ENCODE results near the gene ALDH1A3.

Gene ALDH1A3

GRCh38 chr15:100918690-100919480 lies 39.3 kb downstream of the ALDH1A3 start, which contains the start of gene LRRK1:
LRRK1 (plus strand) TSS chr15:100919357; CDS start chr15:100924633, 5,276 bp downstream.
- TF ChIP-seq, protein P1, sequence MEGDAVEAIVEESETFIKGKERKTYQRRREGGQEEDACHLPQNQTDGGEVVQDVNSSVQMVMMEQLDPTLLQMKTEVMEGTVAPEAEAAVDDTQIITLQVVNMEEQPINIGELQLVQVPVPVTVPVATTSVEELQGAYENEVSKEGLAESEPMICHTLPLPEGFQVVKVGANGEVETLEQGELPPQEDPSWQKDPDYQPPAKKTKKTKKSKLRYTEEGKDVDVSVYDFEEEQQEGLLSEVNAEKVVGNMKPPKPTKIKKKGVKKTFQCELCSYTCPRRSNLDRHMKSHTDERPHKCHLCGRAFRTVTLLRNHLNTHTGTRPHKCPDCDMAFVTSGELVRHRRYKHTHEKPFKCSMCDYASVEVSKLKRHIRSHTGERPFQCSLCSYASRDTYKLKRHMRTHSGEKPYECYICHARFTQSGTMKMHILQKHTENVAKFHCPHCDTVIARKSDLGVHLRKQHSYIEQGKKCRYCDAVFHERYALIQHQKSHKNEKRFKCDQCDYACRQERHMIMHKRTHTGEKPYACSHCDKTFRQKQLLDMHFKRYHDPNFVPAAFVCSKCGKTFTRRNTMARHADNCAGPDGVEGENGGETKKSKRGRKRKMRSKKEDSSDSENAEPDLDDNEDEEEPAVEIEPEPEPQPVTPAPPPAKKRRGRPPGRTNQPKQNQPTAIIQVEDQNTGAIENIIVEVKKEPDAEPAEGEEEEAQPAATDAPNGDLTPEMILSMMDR (IDR thresholded peaks at IDR 0.05; ENCODE audit: unreplicated experiment in 3 of 3) = no peak

GRCh38 chr15:100919481-100920405 lies 40.1 kb downstream of the ALDH1A3 start:
- H3K4me3 Mint-ChIP-seq = peak overlapping the region; percentile 41 to 74 (median 61)
- H3K9me3 Mint-ChIP-seq = no peaks in the 10 kb centered on the region
- H3K27me3 Mint-ChIP-seq (ENCODE audit: low read depth) = peaks cover 90% of the 10 kb centered on the region
- TF ChIP-seq, protein P1 (IDR thresholded peaks at IDR 0.05; ENCODE audit: unreplicated experiment in 3 of 3) = no peak
- H3K4me1 Mint-ChIP-seq = peaks cover 11% of the 10 kb centered on the region
- H3K27ac Mint-ChIP-seq = no peak overlapping the region
- no peaks in the 10 kb centered on the region for H3K36me3 Mint-ChIP-seq (ENCODE audit: low read depth)

More at GRCh38 chr15:100918690-100919480, 39.3 kb downstream of the ALDH1A3 start, which contains the start of gene LRRK1:
- H3K27ac Mint-ChIP-seq = peak within 1 kb of the TSS in 2 of 3 experiments; percentile 13 to 30
- peak within 1 kb of the TSS; percentile 80 to 88 (median 83) for H3K4me3 Mint-ChIP-seq
- H3K4me1 Mint-ChIP-seq = peaks cover 11% of the 10 kb centered on the region
- H3K27me3 Mint-ChIP-seq (ENCODE audit: low read depth) = peaks cover 89% of the 10 kb centered on the region
- H3K9me3 Mint-ChIP-seq = peaks cover 4% of the 10 kb centered on the region
- H3K36me3 Mint-ChIP-seq (ENCODE audit: low read depth) = no peaks in the 10 kb centered on the region

DNA sequence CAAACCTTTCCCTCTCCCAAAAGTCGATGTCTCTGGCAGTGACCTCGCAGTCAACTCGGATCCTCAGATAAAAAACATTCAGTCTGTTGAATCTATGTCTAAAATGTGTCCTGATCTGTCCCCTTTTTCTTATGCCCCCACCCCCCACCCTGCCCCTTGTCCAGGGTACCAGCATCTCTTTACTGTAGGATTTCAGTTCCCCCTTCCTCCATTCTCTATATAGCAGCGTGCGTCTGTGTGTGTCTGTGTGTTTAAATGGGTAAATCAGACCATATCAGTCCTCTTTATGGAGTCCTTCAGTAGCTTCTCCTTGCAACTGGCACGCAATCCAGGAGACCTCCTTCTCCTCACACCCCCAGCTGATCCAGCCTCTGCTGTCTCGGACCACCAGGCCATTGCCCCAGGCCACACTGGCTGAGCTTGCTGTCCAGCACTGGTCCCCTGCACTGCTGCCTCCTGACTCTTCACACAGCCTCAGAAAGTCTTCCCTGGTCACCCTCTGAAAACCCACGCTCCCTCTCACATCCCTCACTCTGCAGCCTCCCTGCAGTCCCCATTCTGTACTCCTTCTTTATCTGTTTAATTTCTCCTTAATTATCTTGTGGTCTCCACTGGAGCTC lies 41.0 kb downstream of the ALDH1A3 start:
- H3K4me1 Mint-ChIP-seq = peaks cover 11% of the 10 kb centered on the region
- no peak overlapping the region for H3K27ac Mint-ChIP-seq
- H3K36me3 Mint-ChIP-seq (ENCODE audit: low read depth) = no peaks in the 10 kb centered on the region
- H3K9me3 Mint-ChIP-seq = no peaks in the 10 kb centered on the region
- H3K27me3 Mint-ChIP-seq (ENCODE audit: low read depth) = peaks cover 86% of the 10 kb centered on the region
- peak overlapping the region; percentile 41 to 74 (median 61) for H3K4me3 Mint-ChIP-seq
- TF ChIP-seq, protein P1 (IDR thresholded peaks at IDR 0.05; ENCODE audit: unreplicated experiment in 3 of 3) = no peak

- Mint-ChIP-seq H3K4me1 (peaks cover 11% of the 10 kb centered on the region), H3K9me3 (no peaks in the 10 kb centered on the region), H3K36me3 (ENCODE audit: low read depth) (no peaks in the 10 kb centered on the region), H3K4me3 (no peak overlapping the region), H3K27ac (no peak overlapping the region), H3K27me3 (ENCODE audit: low read depth) (peaks cover 80% of the 10 kb centered on the region)
- TF ChIP-seq, protein P1 (IDR thresholded peaks at IDR 0.05; ENCODE audit: unreplicated experiment in 3 of 3) = no peak
Observed at GRCh38 chr15:100922192-100923040, 42.8 kb downstream of the ALDH1A3 start.

- Mint-ChIP-seq H3K27ac (no peak overlapping the region), H3K9me3 (no peaks in the 10 kb centered on the region)
- TF ChIP-seq, protein P1 (IDR thresholded peaks at IDR 0.05; ENCODE audit: unreplicated experiment in 3 of 3) = no peak
Observed at GRCh38 chr15:100923076-100923475, 43.4 kb downstream of the ALDH1A3 start.

More at GRCh38 chr15:100923076-100923475, 43.4 kb downstream of the ALDH1A3 start:
- peaks cover 11% of the 10 kb centered on the region for H3K4me1 Mint-ChIP-seq
- no peaks in the 10 kb centered on the region for H3K36me3 Mint-ChIP-seq (ENCODE audit: low read depth)
- no peak overlapping the region for H3K4me3 Mint-ChIP-seq
- peaks cover 77% of the 10 kb centered on the region for H3K27me3 Mint-ChIP-seq (ENCODE audit: low read depth)

All from nephron (organoid).